NCI-H187 treated with DMSO at 0.1 percent for 48 hours (cell line): Measurements from ENCODE around the gene GJD4.

Experiments
- DNase-seq: peaks from one replicate; lab custom pipeline; 2025; lab: John Stamatoyannopoulos, UW

The GJD4 gene

DNA sequence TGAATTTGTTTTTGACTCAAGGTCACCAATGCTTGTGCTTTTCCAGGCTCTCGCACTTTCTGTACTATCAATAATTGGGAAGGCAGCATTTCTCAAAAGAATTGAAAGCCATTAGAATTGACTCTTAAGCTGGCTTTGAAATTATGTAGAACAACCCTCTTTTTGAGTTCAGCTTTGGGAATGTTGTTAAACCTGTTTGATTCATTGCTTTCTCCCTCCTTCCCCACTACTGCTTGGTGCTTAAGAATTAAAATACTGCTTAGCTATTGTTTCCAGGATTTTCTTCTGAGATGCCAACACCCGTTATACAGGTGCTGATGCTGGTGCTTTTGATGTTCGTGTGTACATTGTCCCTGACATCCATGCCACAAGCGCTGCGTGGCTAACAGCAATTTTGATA is 52.5 kb downstream of the GJD4 start:
- no peak for DNase-seq
